ENCODE measurements around the gene AK2. TPM values are rescaled to one million over a fixed set of nuclear protein-coding genes. Genes with fewer than 3 reads are reported as not detected.
"Not testable (repeated sequence)": the region's sequence is repeated elsewhere in the genome, so short reads cannot be mapped to it uniquely, and the experiment has no call there.

Gene AK2
- total RNA-seq, 3 donors from 2014 or later = 124 to 483 (median 280) TPM

DNA sequence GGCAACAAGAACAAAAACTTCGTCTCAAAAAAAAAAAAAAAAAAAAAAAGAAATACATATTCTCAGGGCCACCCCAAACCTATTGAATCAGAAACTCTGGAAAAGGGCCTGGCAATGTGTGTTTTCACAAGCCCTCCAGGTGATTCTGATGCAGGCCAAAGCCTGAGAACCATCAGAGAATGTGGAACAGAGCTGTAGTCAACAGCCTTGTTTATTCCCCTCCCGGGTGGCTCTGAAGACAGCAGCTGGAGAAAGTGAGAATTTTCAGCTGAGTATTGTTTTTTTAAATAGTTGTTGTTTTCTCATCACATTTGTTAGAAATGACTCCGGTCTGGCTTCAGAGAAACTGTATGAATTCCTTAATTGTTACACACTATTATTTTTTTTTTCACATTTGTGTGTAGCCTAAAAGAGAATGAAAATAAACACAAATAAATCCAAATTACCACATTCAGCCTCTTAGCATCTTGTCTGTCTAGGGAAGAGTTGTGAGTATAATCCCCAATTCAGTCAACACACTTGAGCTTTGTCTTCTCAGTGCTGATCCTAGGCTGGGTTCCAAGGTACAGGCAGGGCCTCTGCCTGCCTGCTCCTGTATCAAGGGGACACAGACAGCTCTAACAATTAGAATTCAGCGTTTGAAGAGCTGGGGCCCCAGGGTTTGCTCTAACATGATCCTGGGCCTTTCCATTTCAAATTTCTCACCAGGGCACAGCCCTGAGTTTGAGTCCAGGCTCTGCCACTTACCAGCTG is 37.7 kb upstream of the AK2 start:
- Histone ChIP-seq H3K4me1 (no peaks in the 10 kb centered on the region), H3K36me3 (no peaks in the 10 kb centered on the region), H3K27ac (no peak overlapping the region), H3K4me3 (no peak overlapping the region), H3K27me3 (no peaks in the 10 kb centered on the region), H3K9me3 (no peaks in the 10 kb centered on the region)
- intact Hi-C loops (cut with DNase I; ENCODE audit: low total_unique reads) = loop anchor here (5.0 kb wide), 1 partner anchor 702 kb away; no protein-coding TSS in a partner anchor
- TF ChIP-seq, protein P1, sequence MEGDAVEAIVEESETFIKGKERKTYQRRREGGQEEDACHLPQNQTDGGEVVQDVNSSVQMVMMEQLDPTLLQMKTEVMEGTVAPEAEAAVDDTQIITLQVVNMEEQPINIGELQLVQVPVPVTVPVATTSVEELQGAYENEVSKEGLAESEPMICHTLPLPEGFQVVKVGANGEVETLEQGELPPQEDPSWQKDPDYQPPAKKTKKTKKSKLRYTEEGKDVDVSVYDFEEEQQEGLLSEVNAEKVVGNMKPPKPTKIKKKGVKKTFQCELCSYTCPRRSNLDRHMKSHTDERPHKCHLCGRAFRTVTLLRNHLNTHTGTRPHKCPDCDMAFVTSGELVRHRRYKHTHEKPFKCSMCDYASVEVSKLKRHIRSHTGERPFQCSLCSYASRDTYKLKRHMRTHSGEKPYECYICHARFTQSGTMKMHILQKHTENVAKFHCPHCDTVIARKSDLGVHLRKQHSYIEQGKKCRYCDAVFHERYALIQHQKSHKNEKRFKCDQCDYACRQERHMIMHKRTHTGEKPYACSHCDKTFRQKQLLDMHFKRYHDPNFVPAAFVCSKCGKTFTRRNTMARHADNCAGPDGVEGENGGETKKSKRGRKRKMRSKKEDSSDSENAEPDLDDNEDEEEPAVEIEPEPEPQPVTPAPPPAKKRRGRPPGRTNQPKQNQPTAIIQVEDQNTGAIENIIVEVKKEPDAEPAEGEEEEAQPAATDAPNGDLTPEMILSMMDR (IDR thresholded peaks at IDR 0.05) = no peak
- TF ChIP-seq POLR2A (IDR thresholded peaks at IDR 0.05) = no peak
- TF ChIP-seq POLR2AphosphoS5 (IDR thresholded peaks at IDR 0.05) = no peak
- no peak for DNase-seq (ENCODE audit: low spot score in 2 of 2)

- no peak overlapping the region for H3K27ac ChIP-seq
- H3K36me3 ChIP-seq = no peaks in the 10 kb centered on the region
- TF ChIP-seq POLR2A (IDR thresholded peaks at IDR 0.05) (no peak), POLR2AphosphoS5 (IDR thresholded peaks at IDR 0.05) (no peak)
- TF ChIP-seq, protein P1 (IDR thresholded peaks at IDR 0.05) = no peak
- H3K9me3 ChIP-seq = no peaks in the 10 kb centered on the region
- intact Hi-C loops (cut with DNase I; ENCODE audit: low total_unique reads) = loop anchor here (5.0 kb wide), 1 partner anchor 700 kb away; no protein-coding TSS in a partner anchor
- no peak for DNase-seq (ENCODE audit: low spot score in 2 of 2)
- no peaks in the 10 kb centered on the region for H3K27me3 ChIP-seq
- no peak overlapping the region for H3K4me3 ChIP-seq
- H3K4me1 ChIP-seq = no peaks in the 10 kb centered on the region
Observed at GRCh38 chr1:33072707-33073106, 36.0 kb upstream of the AK2 start.

DNA sequence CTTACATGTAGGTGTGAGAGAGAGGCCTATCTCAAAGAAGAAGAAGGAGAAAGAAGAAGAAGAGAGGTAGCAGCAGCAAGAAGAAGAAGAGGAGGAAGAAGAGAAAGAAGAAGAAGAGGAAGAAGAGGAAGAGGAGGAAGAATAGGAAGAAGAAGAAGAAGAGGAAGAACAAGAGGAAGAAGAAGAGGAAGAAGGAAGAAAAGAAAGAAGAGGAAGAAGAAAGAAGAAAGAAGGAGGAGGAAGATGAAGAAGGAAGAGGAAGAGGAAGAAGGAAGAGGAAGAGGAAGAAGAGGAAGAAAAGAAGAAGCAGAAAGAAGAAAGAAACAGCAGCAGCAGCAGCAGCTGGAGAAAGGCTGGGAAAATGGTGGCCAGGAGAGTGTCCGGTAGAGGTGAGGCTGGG is 33.9 kb upstream of the AK2 start:
- Histone ChIP-seq H3K36me3 (no peaks in the 10 kb centered on the region), H3K4me3 (no peak overlapping the region), H3K27ac (no peak overlapping the region), H3K9me3 (peaks cover 0 to 3% of the 10 kb centered on the region in 2 donors), H3K27me3 (no peaks in the 10 kb centered on the region), H3K4me1 (no peaks in the 10 kb centered on the region)
- TF ChIP-seq, protein P1 (IDR thresholded peaks at IDR 0.05) = no peak
- no peak for DNase-seq (ENCODE audit: low spot score in 2 of 2)
- intact Hi-C loops (cut with DNase I; ENCODE audit: low total_unique reads) = loop anchor here (5.0 kb wide), 1 partner anchor 698 kb away; no protein-coding TSS in a partner anchor

DNA sequence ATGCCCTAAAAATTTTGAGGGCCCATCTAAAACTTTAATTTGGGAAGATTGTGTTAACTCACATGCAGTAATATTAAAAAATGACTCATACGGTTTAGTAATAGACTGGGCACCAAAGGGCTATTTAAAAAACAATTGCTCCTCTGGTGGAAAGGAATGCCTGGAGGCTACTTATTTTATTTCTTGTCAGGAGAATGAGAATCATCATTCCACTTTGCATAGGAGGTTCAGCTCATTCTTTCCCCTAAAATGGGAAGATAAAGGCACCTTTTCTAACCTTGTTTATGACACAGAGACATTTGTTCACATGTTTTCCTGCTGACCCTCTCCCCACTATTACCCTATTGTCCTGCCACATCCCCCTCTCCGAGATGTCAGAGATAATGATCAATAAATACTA is 31.4 kb upstream of the AK2 start:
- DNase-seq (ENCODE audit: low spot score in 2 of 2); intact Hi-C loops (cut with DNase I; ENCODE audit: low total_unique reads); H3K36me3 ChIP-seq; H3K4me3 ChIP-seq; H3K27ac ChIP-seq; H3K4me1 ChIP-seq; H3K27me3 ChIP-seq: not testable (repeated sequence)
- H3K9me3 ChIP-seq = peaks cover 23 to 28% of the 10 kb centered on the region in 2 donors

DNA sequence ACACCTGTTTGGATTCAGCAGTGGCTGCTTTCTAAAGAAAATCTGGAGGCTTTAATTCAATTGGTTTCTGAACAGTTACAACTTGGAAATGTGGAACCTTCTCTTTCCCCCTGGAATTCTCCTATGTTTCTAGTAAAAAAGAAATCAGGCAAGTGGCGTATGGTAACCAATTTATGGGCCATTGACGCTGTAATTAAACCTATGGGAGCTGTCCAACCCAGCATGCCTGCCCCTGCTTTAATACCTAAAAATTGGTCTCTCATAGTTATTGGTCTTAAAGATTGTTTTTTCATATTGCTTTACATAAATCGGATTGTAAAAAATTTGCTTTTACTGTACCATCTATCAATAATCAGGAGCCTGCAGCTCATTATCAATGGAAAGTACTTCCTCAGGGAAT is 29.8 kb upstream of the AK2 start:
- intact Hi-C loops (cut with DNase I; ENCODE audit: low total_unique reads); H3K36me3 ChIP-seq; H3K4me1 ChIP-seq; H3K27me3 ChIP-seq; H3K4me3 ChIP-seq; H3K27ac ChIP-seq; DNase-seq (ENCODE audit: low spot score in 2 of 2): not testable (repeated sequence)
- H3K9me3 ChIP-seq = peaks cover 28 to 32% of the 10 kb centered on the region in 2 donors

DNA sequence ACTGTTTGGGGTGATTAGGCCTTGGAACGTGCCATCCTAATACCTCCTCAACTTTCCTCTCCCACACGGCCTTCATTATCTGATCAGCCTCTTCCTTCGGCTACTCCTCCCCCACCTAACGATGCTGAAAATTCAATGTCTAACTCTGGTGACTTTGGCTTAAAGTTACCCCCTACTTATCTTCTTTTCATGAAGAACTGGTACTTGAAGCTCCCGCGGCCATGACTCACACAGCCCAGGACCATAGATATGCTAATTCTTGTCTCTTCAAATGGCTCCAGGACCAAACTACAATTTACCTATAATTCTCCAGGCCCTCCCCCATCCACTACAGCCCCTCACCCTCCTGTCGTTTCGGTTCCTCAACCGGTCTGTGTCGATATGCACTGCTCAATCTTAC is 28.6 kb upstream of the AK2 start:
- H3K36me3 ChIP-seq = no peaks in the 10 kb centered on the region
- peaks cover 0 to 7% of the 10 kb centered on the region in 2 donors for H3K4me1 ChIP-seq
- H3K27ac ChIP-seq = no peak overlapping the region
- intact Hi-C loops (cut with DNase I; ENCODE audit: low total_unique reads) = no loop called here
- H3K4me3 ChIP-seq = no peak overlapping the region
- no peak for TF ChIP-seq POLR2AphosphoS5 (IDR thresholded peaks at IDR 0.05)
- TF ChIP-seq, protein P1 (IDR thresholded peaks at IDR 0.05) = no peak
- TF ChIP-seq POLR2A (IDR thresholded peaks at IDR 0.05) = no peak
- no peak for DNase-seq (ENCODE audit: low spot score in 2 of 2)
- H3K9me3 ChIP-seq = peaks cover 28 to 32% of the 10 kb centered on the region in 2 donors
- H3K27me3 ChIP-seq = no peaks in the 10 kb centered on the region

- H3K4me1 ChIP-seq; intact Hi-C loops (cut with DNase I; ENCODE audit: low total_unique reads); H3K36me3 ChIP-seq; H3K27me3 ChIP-seq; H3K27ac ChIP-seq; DNase-seq (ENCODE audit: low spot score in 2 of 2); H3K4me3 ChIP-seq: not testable (repeated sequence)
- peaks cover 28 to 32% of the 10 kb centered on the region in 2 donors for H3K9me3 ChIP-seq
Observed at GRCh38 chr1:33064284-33064683, 27.6 kb upstream of the AK2 start.
